ENCODE measurements around the gene SET.

GRCh38 chr9:128690684-128691034 is 1.6 kb downstream of the SET start:
- TF ChIP-seq, protein P1, sequence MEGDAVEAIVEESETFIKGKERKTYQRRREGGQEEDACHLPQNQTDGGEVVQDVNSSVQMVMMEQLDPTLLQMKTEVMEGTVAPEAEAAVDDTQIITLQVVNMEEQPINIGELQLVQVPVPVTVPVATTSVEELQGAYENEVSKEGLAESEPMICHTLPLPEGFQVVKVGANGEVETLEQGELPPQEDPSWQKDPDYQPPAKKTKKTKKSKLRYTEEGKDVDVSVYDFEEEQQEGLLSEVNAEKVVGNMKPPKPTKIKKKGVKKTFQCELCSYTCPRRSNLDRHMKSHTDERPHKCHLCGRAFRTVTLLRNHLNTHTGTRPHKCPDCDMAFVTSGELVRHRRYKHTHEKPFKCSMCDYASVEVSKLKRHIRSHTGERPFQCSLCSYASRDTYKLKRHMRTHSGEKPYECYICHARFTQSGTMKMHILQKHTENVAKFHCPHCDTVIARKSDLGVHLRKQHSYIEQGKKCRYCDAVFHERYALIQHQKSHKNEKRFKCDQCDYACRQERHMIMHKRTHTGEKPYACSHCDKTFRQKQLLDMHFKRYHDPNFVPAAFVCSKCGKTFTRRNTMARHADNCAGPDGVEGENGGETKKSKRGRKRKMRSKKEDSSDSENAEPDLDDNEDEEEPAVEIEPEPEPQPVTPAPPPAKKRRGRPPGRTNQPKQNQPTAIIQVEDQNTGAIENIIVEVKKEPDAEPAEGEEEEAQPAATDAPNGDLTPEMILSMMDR (optimal IDR thresholded peaks at IDR 0.05 in 1 of 3, IDR thresholded peaks at IDR 0.05 in 1 of 3, conservative IDR thresholded peaks at IDR 0.05 in 1 of 3; ENCODE audit: extremely low read depth in 1 of 3, insufficient read depth in 2 of 3, low read length in 3 of 3): no peak
- TF ChIP-seq EZH2 (IDR thresholded peaks at IDR 0.05; ENCODE audit: low read length): no peak
